WERI-Rb-1 (cell line): ENCODE results near the gene UBL3.

Experiments used
- DNase-seq: peaks from one replicate; pipeline ENCODE4 v3.0.0-alpha.2; 2020
- H3K27ac ChIP-seq: fragments of 250-450 bp; sonication (Bioruptor Pico); 2 replicates; pipeline ENCODE4 v1.5.1; 2020; ENCODE audit warnings: mild to moderate bottlenecking, moderate library complexity
- H3K27me3 ChIP-seq: fragments of 250-450 bp; sonication (Bioruptor Pico); 2 replicates; pipeline ENCODE4 v1.5.1; 2021; ENCODE audit warnings: mild to moderate bottlenecking, low read depth, moderate library complexity; ENCODE audit not compliant: insufficient read depth, severe bottlenecking
- H3K36me3 ChIP-seq: fragments of 250-450 bp; sonication (Bioruptor Pico); 2 replicates; pipeline ENCODE4 v1.5.1; 2020; ENCODE audit warnings: mild to moderate bottlenecking, moderate library complexity
- H3K4me3 ChIP-seq: 2 replicates; pipeline ENCODE4 v1.5.1; 2011; ENCODE audit warnings: low read depth, mild to moderate bottlenecking, control low read depth, low read length
- H3K9me3 ChIP-seq: fragments of 250-450 bp; sonication (Bioruptor Pico); 2 replicates; pipeline ENCODE4 v1.5.1; 2021; ENCODE audit warnings: mild to moderate bottlenecking, moderate library complexity; ENCODE audit not compliant: severe bottlenecking
- TF ChIP-seq, protein P1 (sequence below): IDR thresholded peaks from 2 replicates; pipeline ENCODE4 v1.5.1; 2011; ENCODE audit warnings: low read depth, mild to moderate bottlenecking, control low read depth, inconsistent platforms, low read length

Gene UBL3

DNA sequence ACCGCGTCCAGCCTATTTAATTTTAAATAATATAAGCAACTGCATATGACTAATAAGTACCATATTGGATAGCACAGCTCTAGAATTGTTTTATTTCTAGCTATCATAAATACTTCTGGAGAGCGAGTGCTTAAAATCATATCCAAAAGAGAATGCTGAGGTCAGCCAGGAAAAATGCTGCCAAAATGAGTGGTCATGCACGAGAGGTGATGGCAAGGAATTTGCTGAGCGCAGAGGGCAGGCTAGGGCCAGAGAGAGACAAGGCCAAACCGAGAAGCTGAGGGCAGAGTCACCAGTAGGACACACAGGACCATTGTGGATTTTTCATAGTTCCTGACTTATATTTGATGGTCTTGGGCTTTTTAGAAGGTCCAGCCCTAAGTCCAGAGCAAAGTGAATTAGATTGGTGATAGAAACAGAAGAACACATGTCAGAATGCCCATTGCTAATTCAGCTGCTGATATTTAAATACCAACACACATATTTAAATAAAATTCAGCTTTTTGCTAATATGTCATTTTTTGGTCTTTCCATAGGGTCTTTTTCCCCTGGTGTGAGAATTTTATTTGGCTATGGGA lies 33.6 kb upstream of the UBL3 start:
- H3K27ac ChIP-seq, result no peak overlapping the region
- H3K9me3 ChIP-seq, result no peaks in the 10 kb centered on the region
- H3K27me3 ChIP-seq, result no peaks in the 10 kb centered on the region
- no peak for DNase-seq
- no peaks in the 10 kb centered on the region for H3K36me3 ChIP-seq
- TF ChIP-seq, protein P1, sequence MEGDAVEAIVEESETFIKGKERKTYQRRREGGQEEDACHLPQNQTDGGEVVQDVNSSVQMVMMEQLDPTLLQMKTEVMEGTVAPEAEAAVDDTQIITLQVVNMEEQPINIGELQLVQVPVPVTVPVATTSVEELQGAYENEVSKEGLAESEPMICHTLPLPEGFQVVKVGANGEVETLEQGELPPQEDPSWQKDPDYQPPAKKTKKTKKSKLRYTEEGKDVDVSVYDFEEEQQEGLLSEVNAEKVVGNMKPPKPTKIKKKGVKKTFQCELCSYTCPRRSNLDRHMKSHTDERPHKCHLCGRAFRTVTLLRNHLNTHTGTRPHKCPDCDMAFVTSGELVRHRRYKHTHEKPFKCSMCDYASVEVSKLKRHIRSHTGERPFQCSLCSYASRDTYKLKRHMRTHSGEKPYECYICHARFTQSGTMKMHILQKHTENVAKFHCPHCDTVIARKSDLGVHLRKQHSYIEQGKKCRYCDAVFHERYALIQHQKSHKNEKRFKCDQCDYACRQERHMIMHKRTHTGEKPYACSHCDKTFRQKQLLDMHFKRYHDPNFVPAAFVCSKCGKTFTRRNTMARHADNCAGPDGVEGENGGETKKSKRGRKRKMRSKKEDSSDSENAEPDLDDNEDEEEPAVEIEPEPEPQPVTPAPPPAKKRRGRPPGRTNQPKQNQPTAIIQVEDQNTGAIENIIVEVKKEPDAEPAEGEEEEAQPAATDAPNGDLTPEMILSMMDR, result no peak
- no peak overlapping the region for H3K4me3 ChIP-seq

DNA sequence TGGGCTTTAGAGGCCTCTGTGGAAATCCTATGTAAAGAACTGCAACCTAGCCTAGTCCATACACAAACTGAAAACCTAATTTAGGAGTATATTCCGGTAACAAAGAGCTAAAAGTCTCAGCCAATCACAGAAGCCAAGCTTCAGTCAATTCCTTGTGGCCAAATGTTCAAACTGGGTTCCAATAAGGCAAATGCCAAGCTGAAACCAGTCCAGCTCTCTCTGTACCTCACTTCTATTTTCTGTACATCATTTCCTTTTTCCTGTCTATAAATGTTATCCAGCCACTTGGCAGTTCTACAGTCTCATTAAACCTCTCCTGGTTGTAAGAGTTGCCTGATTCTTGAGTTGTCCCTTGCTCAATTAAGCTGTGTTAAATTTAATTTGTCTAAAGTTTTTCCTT lies 31.7 kb upstream of the UBL3 start:
- no peak for DNase-seq
- H3K36me3 ChIP-seq, result no peaks in the 10 kb centered on the region
- TF ChIP-seq, protein P1, result no peak
- no peak overlapping the region for H3K4me3 ChIP-seq
- no peaks in the 10 kb centered on the region for H3K9me3 ChIP-seq
- H3K27ac ChIP-seq, result no peak overlapping the region
- no peaks in the 10 kb centered on the region for H3K27me3 ChIP-seq

DNA sequence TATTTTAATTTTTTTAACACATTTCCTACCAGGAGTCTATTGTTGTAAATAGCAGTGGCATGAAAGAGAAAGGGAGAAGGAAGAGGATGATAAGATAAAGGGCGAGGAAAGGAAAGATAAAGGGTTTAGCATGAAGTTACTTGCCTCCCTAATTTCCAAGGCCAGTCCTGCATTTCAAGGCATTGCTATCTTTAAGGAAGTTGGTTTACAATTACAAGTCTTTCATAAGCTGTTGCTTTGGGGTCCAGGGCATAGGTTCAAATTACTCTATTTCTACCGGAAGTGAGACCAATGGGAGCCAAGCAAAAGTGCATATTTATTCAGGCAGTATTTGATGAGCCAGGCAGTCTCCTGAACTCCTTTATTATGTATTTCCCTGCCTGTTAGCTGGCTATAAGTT lies 27.7 kb upstream of the UBL3 start:
- no peak overlapping the region for H3K4me3 ChIP-seq
- no peak overlapping the region for H3K27ac ChIP-seq
- TF ChIP-seq, protein P1, result no peak
- no peaks in the 10 kb centered on the region for H3K9me3 ChIP-seq
- no peaks in the 10 kb centered on the region for H3K36me3 ChIP-seq
- no peaks in the 10 kb centered on the region for H3K27me3 ChIP-seq
- DNase-seq, result no peak

DNA sequence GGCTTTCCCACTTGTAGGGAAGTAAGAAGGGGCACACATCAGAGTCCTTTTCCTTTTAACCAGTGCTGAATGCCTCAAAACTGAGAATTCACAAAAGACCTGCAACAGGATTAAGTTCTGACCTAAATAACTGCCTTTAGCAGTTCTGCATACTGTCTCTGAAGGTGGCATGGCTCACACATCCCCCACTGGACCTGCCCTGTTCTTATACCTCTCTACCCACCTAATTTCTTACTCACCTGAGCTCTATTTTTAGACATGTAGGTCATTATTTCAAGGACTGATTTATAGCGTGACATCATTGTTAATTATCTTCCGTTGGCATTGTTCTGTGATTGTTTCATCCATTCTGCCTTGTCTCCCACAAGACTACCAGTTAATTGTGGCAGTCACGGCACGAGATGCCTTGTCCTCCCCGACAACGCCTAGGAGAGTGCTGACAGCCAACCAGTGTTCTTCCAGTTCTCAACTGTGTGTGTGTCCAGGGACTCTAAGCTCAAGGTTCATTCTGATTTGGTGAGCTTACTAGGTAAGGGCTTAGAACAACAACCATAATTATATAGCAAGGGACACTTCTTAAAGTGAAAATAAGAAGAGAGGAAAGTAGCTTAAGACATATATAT lies 27.1 kb upstream of the UBL3 start:
- TF ChIP-seq, protein P1, result no peak
- Histone ChIP-seq H3K4me3 (no peak overlapping the region), H3K36me3 (no peaks in the 10 kb centered on the region), H3K27ac (no peak overlapping the region), H3K27me3 (no peaks in the 10 kb centered on the region), H3K9me3 (no peaks in the 10 kb centered on the region)
- DNase-seq, result no peak

DNA sequence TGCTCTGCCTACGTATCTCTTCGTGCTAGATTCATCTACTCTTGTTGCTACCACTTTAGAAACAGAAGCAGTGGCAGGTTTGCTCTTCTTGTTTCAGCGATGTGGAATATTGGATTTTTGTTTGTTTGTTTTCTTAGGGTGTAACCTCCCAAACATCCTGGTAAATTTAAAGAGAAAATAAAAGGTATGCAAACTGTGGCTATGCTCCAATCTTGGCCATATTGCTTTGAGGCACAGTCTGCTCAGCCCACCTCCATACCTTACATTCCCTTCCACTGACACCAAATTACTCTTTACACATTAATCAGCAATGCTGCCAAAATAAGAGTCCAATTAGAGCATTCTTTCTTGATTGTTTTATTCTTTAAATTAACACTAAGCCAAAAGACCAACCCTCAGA lies 25.2 kb upstream of the UBL3 start:
- H3K36me3 ChIP-seq, result no peaks in the 10 kb centered on the region
- H3K4me3 ChIP-seq, result no peak overlapping the region
- TF ChIP-seq, protein P1, result no peak
- no peak for DNase-seq
- no peak overlapping the region for H3K27ac ChIP-seq
- no peaks in the 10 kb centered on the region for H3K9me3 ChIP-seq
- no peaks in the 10 kb centered on the region for H3K27me3 ChIP-seq

DNA sequence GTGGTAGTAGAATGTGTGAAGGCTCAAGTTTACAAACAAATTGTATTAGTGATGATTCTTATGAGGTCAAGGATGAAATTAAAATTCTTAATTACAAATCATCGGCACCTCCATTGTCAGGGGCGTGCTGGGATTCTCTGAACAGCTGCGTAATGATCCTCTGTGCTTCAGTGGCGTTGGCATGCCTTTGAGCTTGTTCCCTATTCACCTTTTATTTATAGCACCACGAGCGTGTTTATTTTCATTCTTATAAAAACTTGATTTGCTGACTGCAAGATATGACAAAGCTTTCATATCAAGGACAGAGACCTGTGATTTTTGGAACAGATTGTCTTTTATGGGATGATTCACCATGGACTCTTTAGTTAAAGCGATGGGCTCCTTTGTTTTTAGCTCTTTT lies 18.2 kb upstream of the UBL3 start:
- no peak for DNase-seq
- H3K4me3 ChIP-seq, result no peak overlapping the region
- TF ChIP-seq, protein P1, result no peak
- H3K9me3 ChIP-seq, result no peaks in the 10 kb centered on the region
- no peaks in the 10 kb centered on the region for H3K27me3 ChIP-seq
- H3K36me3 ChIP-seq, result no peaks in the 10 kb centered on the region
- H3K27ac ChIP-seq, result no peak overlapping the region
